ENCODE measurements around the gene PRR23E.

PRR23E gene

DNA sequence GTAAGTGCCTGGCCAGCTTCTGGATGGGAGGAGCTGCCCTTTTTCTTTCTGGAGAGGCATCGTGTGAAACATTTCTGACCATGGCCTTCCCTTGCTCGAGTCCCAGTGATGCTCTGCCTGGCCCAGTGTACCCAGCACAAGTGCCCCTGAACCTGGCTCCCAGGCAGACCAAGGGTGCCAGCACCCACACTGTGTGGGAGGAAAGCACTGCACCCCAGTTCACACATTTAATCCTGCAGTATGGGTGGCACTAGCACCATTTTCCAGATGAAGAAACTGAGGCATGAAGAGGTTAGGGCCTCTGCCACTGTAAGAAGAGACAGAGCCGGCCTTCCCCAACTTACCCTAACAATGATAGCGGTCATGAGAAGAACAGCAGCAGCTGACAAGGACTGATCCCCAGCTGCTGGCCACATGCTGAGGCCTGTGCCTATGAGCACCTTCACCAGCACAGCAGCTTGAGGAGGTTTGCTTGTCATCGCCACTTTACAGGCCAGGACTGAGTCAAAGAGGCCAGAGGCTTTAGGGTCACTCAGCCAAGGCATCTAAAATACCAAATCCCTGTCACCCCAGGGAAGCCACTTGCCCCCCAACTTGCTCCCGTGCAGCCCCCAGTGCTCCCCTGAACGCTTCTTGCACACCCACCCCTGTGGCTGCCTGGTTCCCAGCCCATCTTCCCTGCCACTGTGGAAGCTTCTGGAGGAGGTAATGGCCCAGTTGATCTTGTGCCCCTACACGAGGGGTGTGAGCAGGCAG lies 15.0 kb downstream of the PRR23E start:
- Histone ChIP-seq H3K4me3 (replicated peaks; ENCODE audit: insufficient read depth, low read length) (no peak overlapping the region), H3K27me3 (ENCODE audit: insufficient read depth, poor library complexity, severe bottlenecking) (no peaks in the 10 kb centered on the region), H3K27ac (replicated peaks) (no peak overlapping the region)
- no peak for DNase-seq (ENCODE audit: low read depth in 1 of 2, low spot score in 1 of 2)
- TF ChIP-seq GABPA (IDR thresholded peaks at IDR 0.05; ENCODE audit: low read depth) (no peak), SPI1 (IDR thresholded peaks at IDR 0.05; ENCODE audit: borderline replicate concordance, low read depth) (no peak)

DNA sequence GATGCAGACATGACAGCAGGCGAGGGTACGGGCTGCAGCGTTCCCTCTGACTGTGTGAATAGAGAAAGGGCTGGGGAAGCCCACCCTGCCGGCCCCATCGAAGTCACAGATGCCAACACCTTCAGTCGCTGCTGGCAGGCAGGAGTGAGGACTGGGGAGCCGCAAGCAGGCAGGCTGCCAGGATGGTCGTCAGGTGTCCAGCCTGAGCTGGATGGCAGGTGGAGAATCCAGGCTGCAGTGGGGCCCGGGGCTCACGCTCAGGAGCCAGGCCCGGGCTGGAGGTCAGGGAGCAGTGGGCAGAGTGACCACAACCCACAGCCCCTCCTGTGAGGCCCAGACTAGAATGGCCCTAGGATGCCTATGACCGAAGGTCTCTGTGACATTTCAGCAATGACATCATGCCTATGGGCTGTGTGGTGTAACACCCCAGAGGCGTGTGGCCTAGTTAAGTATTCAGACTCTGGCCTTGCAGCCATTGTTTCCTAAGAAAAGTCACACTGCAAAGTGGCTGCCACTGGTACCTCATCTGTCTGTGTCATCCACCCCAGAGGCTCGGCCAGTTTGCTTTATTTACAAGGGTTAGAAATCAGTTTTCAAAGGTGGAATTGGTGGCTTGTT lies 15.7 kb downstream of the PRR23E start:
- TF ChIP-seq SPI1 (IDR thresholded peaks at IDR 0.05; ENCODE audit: borderline replicate concordance, low read depth) (no peak), GABPA (IDR thresholded peaks at IDR 0.05; ENCODE audit: low read depth) (no peak), POLR2AphosphoS5 (IDR thresholded peaks at IDR 0.05; ENCODE audit: low read depth) (no peak)
- TF ChIP-seq, protein P1, sequence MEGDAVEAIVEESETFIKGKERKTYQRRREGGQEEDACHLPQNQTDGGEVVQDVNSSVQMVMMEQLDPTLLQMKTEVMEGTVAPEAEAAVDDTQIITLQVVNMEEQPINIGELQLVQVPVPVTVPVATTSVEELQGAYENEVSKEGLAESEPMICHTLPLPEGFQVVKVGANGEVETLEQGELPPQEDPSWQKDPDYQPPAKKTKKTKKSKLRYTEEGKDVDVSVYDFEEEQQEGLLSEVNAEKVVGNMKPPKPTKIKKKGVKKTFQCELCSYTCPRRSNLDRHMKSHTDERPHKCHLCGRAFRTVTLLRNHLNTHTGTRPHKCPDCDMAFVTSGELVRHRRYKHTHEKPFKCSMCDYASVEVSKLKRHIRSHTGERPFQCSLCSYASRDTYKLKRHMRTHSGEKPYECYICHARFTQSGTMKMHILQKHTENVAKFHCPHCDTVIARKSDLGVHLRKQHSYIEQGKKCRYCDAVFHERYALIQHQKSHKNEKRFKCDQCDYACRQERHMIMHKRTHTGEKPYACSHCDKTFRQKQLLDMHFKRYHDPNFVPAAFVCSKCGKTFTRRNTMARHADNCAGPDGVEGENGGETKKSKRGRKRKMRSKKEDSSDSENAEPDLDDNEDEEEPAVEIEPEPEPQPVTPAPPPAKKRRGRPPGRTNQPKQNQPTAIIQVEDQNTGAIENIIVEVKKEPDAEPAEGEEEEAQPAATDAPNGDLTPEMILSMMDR (IDR thresholded peaks at IDR 0.05; ENCODE audit: insufficient read depth, low read length): no peak
- TF ChIP-seq, protein P2, sequence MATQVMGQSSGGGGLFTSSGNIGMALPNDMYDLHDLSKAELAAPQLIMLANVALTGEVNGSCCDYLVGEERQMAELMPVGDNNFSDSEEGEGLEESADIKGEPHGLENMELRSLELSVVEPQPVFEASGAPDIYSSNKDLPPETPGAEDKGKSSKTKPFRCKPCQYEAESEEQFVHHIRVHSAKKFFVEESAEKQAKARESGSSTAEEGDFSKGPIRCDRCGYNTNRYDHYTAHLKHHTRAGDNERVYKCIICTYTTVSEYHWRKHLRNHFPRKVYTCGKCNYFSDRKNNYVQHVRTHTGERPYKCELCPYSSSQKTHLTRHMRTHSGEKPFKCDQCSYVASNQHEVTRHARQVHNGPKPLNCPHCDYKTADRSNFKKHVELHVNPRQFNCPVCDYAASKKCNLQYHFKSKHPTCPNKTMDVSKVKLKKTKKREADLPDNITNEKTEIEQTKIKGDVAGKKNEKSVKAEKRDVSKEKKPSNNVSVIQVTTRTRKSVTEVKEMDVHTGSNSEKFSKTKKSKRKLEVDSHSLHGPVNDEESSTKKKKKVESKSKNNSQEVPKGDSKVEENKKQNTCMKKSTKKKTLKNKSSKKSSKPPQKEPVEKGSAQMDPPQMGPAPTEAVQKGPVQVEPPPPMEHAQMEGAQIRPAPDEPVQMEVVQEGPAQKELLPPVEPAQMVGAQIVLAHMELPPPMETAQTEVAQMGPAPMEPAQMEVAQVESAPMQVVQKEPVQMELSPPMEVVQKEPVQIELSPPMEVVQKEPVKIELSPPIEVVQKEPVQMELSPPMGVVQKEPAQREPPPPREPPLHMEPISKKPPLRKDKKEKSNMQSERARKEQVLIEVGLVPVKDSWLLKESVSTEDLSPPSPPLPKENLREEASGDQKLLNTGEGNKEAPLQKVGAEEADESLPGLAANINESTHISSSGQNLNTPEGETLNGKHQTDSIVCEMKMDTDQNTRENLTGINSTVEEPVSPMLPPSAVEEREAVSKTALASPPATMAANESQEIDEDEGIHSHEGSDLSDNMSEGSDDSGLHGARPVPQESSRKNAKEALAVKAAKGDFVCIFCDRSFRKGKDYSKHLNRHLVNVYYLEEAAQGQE (IDR thresholded peaks at IDR 0.05; ENCODE audit: insufficient replicate concordance, low read depth): no peak
- no peak overlapping the region for H3K27ac ChIP-seq (replicated peaks)
- H3K4me3 ChIP-seq (replicated peaks; ENCODE audit: insufficient read depth, low read length): no peak overlapping the region
- H3K27me3 ChIP-seq (ENCODE audit: insufficient read depth, poor library complexity, severe bottlenecking): no peaks in the 10 kb centered on the region
- DNase-seq (ENCODE audit: low read depth in 1 of 2, low spot score in 1 of 2): no peak

DNA sequence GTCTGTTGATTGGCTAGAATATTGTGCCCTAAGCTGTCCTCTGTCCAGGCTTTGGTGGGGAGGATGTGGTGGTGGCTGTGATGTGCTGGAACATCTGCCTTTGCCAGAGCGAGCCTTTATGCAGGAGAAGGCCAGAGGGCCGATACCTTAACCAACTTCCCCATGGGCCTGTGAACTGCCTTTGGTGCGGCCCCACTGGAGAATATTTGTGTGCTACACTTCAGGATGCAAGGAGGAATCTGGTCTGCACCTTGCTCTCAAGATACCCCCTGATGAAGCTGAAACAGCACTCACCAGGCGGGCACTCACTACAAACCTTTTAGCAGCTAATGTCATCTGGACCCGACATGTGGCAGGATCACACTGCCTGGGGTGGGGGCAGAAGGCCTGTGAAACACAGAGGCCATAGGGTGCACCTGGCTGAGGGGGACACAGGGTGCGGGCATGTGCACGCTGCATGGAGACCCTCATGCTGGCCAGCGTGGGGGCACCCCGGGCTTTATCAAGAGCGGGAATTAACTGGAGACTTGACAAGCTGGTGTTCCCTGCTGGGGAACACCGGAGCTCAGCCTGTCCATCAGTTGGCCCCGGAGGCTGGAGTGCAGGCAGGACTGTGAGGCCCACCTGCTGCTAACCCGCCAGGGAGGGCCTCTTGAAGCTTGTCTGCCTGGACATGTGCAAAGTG lies 16.4 kb downstream of the PRR23E start:
- DNase-seq (ENCODE audit: low read depth in 1 of 2, low spot score in 1 of 2): no peak
- no peaks in the 10 kb centered on the region for H3K27me3 ChIP-seq (ENCODE audit: insufficient read depth, poor library complexity, severe bottlenecking)
- TF ChIP-seq, protein P2 (IDR thresholded peaks at IDR 0.05; ENCODE audit: insufficient replicate concordance, low read depth): no peak
- TF ChIP-seq, protein P1 (IDR thresholded peaks at IDR 0.05; ENCODE audit: insufficient read depth, low read length): no peak
- no peak for TF ChIP-seq POLR2AphosphoS5 (IDR thresholded peaks at IDR 0.05; ENCODE audit: low read depth)
- no peak for TF ChIP-seq GABPA (IDR thresholded peaks at IDR 0.05; ENCODE audit: low read depth)
- no peak for TF ChIP-seq SPI1 (IDR thresholded peaks at IDR 0.05; ENCODE audit: borderline replicate concordance, low read depth)
- H3K4me3 ChIP-seq (replicated peaks; ENCODE audit: insufficient read depth, low read length): no peak overlapping the region
- no peak overlapping the region for H3K27ac ChIP-seq (replicated peaks)
